Superior temporal gyrus (tissue), 1 donor: ENCODE results near the gene ZNF296.

Experiments used
- DNase-seq: peaks from one replicate; pipeline ENCODE4 v3.0.0-alpha.2; 2016; ENCODE audit errors: extremely low spot score

ZNF296 gene

GRCh38 chr19:45021971-45022370 is 54.3 kb downstream of the ZNF296 start:
- no peak for DNase-seq
